SK-N-MC (cell line): ENCODE results near the gene GLCE.

Experiments
- EZH2 ChIP-seq: fragments of 200-600 bp; sonication (generic); IDR thresholded peaks from one replicate; pipeline ENCODE4 v1.6.1; 2017; ENCODE audit warnings: antibody characterized with exemption
- FOXP2 ChIP-seq: optimal IDR thresholded peaks from 2 replicates; pipeline ENCODE3; 2011; ENCODE audit warnings: mild to moderate bottlenecking, moderate library complexity; ENCODE audit not compliant: insufficient read depth; ENCODE audit errors: extremely low read length, control extremely low read depth
- POLR2AphosphoS5 ChIP-seq: IDR thresholded peaks from 2 replicates; pipeline ENCODE4 v1.6.1; 2012; ENCODE audit warnings: mild to moderate bottlenecking, low read depth, low read length, borderline replicate concordance

DNA sequence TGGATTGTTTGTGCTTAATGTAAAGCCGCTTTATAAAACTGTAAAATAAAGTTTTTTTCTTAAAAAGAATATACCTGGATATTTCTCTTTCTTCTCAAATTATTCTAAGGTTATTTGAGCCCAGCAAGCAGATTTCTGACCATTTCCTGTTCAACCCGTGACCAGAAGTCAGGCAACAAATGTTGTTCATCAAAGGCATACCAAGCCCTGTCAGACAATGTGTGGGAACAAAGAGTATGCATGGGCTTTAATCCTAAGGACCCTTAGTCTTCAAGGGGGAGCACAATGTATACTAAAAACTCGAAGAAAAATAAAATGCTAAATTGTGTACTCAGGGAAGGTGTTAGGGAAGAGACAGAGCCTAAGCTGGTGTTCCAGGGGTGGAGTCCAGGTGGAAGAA is 111.7 kb downstream of the GLCE start:
- TF ChIP-seq EZH2 (no peak), POLR2AphosphoS5 (no peak), FOXP2 (no peak)
